AML-193 (cell line): ENCODE measurements around the gene KMT2B.
A peak's percentile ranks its signal among the peaks of the same experiment; 100 is the strongest.
"Not testable (repeated sequence)": the region's sequence is repeated elsewhere in the genome, so short reads cannot be mapped to it uniquely, and the experiment has no call there.

Experiments used
- DNase-seq, 2 experiments: peaks; one replicate each; lab custom pipeline; 2025; lab: John Stamatoyannopoulos, UW

The KMT2B gene

DNA sequence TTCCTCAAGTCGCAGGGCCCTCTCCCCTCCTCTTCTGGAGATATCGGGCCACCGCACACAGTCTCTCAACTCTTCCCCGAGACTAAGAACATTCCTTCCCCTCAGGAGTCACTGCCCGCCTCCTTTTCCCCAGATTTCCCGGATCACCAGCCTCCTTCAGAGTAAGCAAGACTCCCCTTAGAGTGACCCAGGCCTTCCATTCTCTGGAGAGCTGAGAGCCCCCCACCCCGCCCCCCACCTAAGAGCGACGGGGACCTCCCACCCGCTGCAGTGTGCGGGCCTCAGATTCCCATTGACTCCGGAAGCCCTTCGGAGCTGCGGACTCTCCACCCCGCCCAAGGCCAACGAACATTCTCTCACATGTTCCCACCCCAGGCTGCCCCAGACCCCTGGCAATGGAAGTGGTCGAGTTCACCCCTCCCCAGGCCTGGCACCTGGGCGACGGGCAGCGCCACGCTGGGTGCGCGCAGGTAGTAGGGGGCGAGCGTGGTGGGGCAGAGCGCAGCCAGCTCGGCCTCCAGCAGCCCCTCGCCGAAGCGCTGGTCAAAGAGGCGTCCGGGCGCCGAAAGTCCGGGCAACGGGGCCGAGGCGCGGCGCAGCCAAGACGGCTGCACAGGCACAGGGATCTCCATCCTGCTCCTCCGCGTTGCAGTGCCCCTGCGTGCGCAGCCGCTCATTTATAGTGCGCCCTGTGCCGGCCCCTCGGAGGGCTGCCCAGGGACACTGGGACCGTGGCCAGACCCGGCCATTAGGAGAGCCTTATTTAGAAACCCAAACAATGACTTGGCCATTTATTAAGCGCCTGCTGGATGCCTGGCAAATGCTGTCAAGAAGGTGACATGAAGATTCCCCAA lies 38.8 kb downstream of the KMT2B start, which contains the start of gene HSPB6:
Gene HSPB6 (minus strand): TSS at position 653 of the 854 bp plus-strand sequence. CDS start 21 bp downstream, at position 632.
- DNase-seq, result no peak

DNA sequence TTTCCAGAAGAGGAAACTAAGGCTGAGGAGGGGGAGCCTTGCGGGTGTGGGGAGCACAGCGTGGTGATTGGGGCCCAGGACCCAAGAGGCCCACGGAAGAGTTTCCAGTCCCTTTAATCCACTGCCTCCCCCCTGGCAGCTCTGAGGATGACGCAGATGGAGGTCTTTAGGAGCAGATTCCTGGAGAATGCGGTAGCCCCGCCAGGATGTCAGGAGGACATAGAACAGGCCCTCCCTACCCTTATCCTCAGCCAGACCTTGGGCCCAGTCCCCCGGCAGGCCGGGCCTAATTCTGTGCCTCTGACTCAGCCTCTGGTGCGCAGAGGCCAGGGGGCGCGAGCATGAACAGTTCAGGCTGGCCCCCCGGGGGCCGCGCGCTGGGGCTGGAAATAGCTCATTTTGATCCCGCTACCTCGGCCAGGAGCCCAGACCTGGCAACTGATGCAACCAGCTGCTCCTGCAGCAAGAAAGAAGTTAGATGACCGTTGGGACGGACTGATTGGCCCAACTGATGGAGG lies 39.5 kb downstream of the KMT2B start:
- DNase-seq, result no peak

DNA sequence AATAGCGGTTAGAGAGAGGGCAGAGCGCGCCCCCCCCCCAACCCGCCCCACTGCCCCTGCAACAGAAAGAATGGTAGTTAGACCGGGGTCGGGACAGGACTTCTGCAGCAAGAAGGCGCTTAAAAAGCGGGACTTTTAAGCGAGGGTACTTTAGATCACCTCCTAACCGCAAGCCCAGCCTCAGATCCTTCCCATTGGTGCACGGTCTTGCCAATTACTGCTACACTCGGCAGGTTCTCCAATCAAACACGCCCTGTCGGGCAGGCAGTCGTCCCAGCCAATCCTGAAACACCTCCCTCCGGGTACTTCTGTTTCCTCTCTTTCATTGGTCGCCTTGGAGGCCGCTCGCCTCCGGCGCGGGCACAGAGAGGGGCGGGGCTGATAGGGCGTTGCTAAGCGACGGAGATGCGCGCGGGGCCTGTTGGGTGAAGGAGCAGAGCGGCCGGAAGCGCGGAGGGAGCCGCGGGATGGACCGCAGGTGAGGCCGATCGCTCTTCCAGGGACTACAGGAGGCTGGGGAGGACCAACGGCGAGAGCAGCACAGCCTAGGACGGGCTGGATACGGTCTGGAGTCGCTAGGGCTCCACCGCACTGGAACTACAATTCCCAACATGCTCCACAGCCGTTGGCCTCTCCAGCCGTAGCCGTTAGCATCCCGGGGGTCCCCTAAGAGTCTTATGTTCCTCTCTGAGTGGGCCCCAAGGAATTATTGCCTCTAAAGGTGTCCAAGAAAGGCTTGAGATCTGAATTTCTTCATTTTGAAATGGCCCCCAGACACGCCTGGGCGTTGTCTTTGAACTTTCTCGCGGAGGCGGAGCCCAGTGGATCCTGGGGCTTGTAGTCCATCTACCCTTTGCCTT lies 40.2 kb downstream of the KMT2B start, which contains the start of gene PROSER3:
Gene PROSER3 (plus strand): TSS at position 428 of the 860 bp plus-strand sequence. CDS start 40 bp downstream, at position 468.
- DNase-seq, result peak; percentile 97 to 98

DNA sequence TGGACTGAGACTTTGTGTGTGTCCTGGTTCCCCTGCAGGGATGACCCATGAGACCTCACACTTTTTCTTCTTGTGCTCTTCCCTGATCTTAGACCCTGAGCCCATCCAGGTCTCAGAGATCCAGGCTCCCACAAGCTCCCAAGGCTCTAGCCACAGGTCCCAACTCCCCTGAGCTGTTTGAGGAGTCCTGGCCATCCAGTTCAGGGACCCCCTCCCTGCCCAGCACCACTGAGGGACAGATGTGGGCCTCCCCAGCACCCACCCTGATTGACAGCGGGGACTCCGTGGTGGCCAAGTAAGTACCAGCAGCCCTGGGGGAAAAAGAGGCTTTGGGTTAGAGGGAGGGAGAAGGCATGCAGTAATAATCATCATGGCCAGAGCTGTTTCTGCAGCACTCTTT lies 41.9 kb downstream of the KMT2B start:
- no peak for DNase-seq

DNA sequence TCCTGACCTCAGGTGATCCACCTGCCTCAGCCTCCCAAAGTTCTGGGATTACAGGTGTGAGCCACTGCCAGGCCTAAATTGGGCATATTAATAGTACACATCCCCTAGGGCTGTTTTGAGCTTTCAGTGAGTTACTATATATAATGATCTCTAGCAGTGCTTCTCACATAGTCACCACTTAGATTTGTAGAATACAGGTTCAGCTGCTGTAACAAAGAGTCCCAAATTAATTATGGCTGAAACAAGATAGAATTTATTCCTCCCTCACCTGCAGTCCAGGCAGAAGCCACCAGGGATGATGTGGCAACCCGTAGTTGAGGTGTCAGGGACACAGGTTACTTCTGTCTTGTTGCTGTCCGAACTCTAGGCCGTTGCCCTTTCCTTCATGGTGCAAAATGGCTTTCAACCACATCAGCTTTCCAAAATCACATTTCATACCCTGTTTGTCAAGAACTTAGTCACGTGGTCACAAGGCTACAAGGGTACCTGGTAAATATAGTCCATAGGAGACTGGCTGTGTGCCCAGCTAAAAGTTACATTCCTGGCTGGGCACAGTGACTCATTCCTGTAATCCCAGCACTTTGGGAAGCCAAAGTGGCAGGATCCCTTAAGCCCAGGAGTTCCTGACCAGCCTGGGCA lies 43.0 kb downstream of the KMT2B start:
- DNase-seq, result no peak

DNA sequence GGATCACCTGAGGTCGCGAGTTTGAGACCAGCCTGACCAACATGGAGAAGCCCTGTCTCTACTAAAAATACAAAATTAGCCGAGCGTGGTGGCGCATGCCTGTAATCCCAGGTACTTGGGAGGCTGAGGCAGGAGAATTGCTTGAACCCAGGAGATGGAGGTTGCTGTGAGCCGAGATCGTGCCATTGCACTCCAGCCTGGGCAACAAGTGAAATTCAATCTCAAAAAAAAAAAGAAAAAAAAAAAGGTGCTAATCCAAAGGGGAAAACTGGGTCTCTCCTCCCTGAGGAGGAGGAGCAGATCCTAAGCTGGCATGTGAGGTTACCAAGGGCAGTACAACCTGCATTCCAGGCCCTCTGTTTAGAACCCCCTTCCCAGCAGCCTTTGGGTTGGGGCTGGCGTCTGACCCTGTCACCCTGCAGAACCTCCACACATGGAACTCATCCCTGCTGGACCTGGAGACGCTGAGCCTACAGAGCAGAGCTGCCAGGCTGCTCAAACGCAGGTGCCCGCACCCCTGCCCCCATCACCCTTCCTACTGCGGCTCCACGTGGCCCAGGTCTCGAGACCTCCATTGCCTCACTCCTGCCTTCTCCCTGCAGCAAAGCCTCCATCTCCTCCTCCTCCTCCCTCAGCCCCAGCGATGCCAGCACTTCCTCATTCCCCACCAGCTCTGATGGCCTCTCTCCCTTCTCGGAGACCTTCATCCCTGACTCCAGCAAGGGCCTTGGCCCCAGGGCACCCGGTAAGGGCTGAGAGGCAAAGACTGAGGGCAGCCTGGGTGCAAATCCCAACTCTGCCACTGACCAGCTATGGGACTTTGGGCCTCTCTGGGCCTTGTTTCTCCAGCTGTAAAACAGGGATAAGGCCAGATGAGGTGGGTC lies 46.9 kb downstream of the KMT2B start:
- DNase-seq, result no peak

DNA sequence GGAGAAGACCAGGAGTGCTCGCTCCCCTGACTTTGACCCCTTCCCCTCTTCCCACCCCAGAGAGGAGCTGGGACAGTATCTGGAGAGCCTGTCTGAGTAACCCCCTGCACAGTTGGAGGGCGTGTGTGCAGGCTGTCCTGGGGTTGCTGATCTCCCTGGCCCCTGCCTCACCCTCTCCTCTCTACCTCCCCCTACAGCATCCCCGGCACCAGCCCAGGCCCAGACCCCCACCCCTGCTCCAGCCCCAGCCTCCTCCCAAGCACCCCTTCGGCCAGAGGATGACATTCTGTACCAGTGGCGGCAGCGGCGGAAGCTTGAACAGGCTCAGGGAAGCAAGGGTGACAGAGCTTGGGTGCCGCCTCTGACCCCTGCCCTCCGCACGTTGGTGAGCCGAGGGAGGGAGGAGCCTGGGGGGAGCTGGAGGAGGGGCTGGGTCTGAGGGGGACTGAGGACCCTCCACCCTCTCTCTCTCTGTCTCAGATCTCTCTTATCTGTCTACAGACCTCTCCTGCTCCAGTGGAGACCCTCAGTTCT lies 48.8 kb downstream of the KMT2B start:
- DNase-seq, result no peak

DNA sequence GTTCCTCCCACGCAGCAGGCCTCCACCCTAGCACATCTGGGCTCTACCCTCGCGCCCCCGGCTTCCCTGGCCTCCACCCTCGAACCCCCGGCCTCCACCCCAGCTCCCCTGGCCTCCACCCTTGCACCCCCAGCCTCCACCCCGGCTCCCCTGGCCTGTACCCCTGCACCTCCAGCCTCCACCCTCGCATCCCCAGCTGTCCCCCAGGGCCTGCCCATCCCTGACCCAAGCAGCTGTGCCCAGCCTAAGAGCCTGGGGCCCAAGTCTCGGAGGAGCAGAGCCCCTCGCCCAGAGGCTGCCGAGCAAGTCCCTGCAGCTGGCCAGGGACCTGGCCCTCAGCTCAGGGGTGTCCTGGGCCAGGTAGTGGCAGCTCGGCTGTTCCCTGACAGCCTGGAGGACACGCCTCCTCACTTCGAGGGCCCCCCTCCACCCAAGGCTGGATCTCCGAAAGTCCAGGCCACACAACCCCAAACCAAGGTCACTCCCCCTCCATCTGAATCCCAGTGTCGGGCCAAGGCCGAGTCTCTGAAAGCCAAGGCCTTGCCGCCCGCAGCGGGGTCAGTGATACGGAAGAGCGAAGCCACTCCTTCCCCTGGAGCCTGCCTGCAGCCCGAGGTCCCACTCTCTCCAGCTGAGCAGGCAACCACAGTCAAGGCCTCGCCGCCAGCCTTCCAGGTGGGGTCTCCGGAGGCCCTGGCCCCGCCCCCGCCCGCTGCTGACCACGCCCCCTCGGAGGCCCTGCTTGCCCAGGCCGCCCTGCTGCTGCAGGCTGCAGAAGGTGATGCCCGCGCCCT lies 49.7 kb downstream of the KMT2B start:
- no peak for DNase-seq

DNA sequence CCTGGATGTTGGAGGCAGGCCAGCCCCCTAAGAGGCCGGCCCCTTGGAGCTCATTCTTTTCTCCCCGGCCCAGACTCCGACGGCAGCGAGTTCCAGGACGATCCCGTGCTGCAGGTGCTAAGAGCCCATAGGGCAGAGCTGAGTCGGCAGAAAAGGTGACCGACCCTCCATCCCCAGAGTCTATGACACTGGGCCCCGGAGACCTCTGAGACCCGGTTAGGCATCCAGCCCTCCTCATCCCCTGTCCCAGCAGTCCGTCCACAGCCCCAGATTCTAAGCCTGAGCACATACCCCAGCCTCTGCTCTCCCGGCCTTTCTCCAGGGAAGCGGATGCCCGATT lies 50.2 kb downstream of the KMT2B start:
- DNase-seq, result no peak

DNA sequence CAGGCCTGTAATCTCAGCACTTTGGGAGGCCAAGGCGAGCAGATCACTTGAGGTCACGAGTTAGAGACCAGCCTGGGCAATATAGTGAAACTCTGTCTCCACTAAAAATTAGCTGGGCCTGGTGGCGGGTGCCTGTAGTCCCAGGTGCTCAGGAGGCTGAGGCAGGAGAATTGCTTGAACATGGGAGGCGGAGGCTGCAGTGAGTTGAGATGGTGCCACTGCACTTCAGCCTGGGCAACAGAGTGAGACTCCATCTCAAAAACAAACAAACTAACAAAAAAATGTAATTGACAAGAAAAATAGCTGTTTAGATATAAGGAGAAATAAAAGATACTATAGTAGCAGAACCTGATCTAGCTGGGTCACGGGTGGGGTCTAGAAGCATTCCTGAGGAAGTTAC lies 54.6 kb downstream of the KMT2B start:
- DNase-seq, result not testable (repeated sequence)

DNA sequence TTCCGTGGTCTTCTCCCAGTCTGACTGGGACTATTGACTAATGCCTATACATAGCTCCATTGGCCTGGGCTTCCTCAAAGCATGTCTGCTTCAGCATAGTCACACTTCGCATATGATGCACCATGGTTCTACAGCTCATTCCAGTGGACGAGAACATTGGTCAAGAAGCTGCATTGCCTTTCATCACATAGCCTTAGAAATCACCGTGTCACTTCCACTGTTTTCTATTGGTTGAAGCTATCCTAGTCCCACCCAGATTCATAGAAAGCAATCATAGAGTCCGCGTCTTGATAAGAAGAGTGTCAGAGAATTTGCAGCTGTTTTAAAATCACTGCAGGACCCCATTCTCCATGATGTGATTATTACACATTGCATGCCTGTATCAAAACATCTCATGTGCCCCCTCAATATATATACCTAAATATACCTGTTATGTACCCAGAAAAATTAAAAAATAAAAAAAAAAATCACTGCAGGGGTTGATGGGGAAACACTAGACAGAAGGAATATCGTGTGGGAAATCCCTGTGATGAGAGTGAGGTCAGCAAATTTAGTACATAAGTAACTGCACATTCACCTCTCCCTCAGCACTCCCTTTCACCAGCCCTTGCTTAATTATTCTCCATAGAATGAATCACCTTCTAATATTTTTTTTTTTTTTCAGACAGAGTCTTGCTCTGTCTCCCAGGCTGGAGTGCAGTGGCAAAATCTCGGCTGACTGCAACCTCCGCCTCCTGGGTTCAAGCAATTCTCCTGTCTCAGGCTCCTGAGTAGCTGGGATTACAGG lies 55.4 kb downstream of the KMT2B start:
- no peak for DNase-seq

DNA sequence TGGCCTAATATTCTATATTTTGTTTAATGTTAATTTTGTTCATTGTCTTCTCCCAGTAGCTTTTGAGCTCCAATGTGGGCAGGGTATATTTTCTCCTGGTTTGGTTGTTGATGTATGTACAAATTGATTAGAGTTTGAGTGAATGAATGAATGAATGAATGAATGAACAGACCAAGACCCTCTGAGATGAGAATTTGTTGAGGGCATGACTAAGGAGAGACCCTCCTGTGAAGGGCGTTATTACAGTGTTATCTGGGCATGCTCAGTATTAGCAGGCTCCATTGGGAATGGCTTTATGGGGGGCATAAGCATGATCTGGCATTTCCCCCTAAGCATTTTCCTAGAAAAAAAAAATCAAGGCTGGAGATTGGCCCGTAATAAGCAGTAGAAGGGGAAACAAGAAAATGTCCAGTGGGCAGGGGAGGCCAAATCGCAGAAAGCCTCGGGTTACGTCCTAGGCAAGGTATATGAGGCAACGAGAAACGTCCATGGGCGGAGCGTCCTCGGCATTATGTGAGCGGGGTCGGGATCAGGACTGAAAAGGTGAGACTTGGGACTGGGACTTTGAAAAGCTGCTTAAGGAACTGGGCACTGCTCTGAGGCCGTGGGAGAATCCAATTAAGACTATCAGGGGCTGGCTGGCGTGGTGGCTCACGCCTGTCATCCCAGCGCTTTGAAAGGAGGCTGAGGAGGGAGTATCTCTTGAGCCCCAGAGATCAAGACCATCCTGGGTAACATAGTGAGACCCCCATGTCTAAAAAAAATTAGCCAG lies 56.7 kb downstream of the KMT2B start:
- DNase-seq, result no peak

DNA sequence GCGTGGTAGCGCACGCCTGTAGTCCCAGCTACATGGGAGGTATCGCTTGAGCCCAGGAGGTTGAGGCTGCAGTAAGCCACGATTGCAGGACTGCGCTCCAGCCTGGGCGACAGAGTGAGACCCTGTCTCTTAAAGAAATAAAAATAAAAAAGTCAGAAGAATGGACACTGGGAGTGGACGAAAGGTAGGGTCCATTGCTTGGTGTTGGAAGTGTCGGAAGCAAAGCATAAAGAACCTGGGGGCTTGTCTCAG lies 57.2 kb downstream of the KMT2B start:
- DNase-seq, result no peak

DNA sequence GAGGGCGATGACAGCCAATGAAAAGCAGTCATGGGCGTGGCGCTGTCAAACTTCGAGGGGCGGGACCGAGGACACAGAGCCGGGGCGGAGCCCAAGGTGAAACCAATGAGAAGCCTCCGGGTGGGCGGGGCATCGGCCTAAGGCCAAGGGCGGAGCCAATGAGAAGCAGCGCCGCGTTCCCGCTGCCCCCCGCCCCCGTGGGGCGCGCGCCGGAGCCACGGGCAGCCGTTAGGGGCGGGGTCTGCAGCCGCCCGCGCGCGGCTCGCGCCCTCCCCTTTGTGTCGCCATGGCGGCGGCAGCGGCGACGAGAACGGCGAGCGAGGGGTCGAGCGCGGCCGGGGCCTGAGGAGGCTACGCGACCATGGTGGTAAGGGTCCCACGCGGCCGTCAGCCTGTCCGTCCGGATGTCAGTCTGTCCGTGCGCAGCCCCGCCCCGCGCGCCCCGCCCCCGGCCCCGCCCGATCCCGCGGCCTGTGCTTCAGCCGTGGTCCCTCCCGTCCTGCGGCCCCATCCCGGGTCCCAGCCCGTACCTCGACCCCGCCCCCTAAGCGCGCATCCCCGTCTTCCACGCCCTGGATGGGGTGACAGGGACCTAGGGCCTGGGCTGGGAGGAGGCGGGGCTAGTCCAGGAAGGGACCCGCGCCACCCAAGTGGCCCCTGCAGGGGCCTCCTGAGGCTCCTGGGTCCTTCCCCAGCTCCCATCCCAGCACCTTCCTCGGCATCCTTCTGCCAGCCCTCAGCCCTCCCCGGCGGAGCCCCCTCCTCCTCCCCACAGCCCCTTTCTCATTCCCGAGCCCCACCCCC lies 57.7 kb downstream of the KMT2B start, which contains the start of gene ARHGAP33:
Gene ARHGAP33 (plus strand): TSS at position 267 of the 804 bp plus-strand sequence. CDS start 95 bp downstream, at position 362.
- DNase-seq, result peak; percentile 94 to 96

DNA sequence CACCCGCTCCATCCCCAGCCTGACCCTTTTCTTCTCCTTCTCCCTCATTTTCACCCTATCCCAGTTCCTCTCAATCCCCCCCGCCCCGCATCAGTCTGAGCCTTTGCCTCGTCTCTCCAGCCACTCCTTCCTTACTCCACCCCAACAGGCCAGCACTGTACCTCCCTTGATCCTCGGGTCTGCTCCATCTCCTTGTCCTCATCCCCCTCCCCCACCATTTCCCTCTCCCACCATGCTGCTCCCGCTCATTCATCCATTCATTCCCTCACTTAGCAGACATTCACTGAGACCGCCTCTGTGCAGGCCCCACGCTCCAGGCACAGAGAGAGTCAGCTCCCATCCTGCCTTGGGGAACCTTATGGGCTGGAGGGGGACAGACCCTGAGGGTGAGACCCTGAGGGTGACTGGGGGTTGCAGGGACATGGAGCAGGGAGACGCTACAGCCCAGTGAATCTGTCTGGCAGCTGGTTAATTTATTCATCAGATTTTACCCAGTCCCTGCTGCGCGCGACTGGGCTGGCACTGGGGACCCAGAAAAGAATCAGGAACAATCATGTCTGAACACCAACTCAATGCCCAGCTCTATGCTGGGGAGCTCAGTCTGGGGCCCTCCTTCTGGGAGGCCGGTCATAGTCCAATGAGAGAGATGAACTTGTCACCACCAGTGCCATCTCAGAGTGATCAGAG lies 58.4 kb downstream of the KMT2B start:
- DNase-seq, result no peak

DNA sequence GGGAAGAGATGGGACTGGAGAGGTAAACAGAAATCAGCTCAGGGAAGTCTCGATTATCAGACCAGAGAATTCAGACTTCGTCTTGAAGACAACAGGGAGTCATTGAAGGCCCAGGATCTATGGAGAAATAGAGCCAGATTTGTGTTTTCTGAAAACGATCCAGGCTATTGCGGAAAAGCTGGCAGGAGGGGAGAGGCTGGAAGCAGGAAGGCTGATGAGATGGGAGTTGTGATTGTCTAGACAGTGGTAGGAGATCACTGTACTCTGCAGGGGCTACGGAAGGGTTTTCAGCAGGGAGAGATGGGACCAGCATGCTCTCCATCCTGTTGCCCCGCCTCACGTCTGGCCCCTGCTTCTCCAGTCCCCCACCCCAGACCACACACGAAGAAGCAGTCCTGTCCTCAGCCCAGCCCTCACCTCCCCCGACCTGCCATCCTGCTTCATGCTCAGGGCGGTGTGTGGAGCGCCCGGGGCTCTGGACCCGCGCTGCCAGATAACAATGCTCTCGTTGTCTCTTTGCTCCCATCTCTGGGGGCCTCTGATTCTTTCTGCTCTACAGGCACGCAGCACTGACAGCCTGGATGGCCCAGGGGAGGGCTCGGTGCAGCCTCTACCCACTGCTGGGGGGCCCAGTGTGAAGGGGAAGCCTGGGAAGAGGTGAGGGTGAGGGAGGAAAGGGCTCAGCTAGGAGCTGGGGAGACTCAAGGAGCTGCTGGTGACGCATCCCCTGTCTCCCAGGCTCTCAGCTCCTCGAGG lies 59.5 kb downstream of the KMT2B start:
- DNase-seq, result no peak
